Liver (tissue), 9 donors: Measurements from ENCODE around the gene DOCK11. TPM values are rescaled to one million over a fixed set of nuclear protein-coding genes. Genes with fewer than 3 reads are reported as not detected.
"Not testable (repeated sequence)": the region's sequence is repeated elsewhere in the genome, so short reads cannot be mapped to it uniquely, and the experiment has no call there.

Experiments used
- DNase-seq: peaks from one replicate; pipeline ENCODE4 v3.0.0-alpha.2; 2017; ENCODE audit warnings: low spot score
- H3K27ac ChIP-seq, 2 donors: one replicate each; pipeline ENCODE4 v1.7.0; 2013; ENCODE audit warnings: inconsistent platforms in 2 of 2, low read length in 2 of 2, control low read depth in 1 of 2, low read depth in 1 of 2, mild to moderate bottlenecking in 1 of 2
- H3K27me3 ChIP-seq, 4 donors: one replicate each; pipeline versions ENCODE4 v1.6.1 to v1.7.0; 2013; ENCODE audit warnings: low read length in 3 of 4, inconsistent platforms in 1 of 4, mild to moderate bottlenecking in 1 of 4, moderate library complexity in 1 of 4; ENCODE audit not compliant: control insufficient read depth in 4 of 4, insufficient read depth in 4 of 4
- H3K36me3 ChIP-seq, 4 donors: one replicate each; pipeline versions ENCODE4 v1.6.1 to v1.7.0; 2013; ENCODE audit warnings: low read length in 3 of 4, mild to moderate bottlenecking in 3 of 4, low read depth in 1 of 4, moderate library complexity in 1 of 4; ENCODE audit not compliant: control insufficient read depth in 4 of 4, insufficient read depth in 3 of 4
- H3K4me1 ChIP-seq, 4 donors: one replicate each; pipeline versions ENCODE4 v1.6.1 to v1.7.0; 2013; ENCODE audit warnings: low read length in 3 of 4, mild to moderate bottlenecking in 3 of 4, moderate library complexity in 1 of 4; ENCODE audit not compliant: control insufficient read depth in 4 of 4, insufficient read depth in 4 of 4
- H3K4me3 ChIP-seq, 3 donors: one replicate each; pipeline versions ENCODE4 v1.6.1 to v1.7.0; 2013; ENCODE audit warnings: low read length in 3 of 3, control low read depth in 1 of 3, low read depth in 1 of 3, mild to moderate bottlenecking in 1 of 3
- H3K9ac ChIP-seq, 2 donors: one replicate each; pipeline ENCODE4 v1.7.0; 2013; ENCODE audit warnings: low read length in 2 of 2, mild to moderate bottlenecking in 2 of 2, moderate library complexity in 2 of 2, control low read depth in 1 of 2, low read depth in 1 of 2
- H3K9me3 ChIP-seq, 4 donors: one replicate each; pipeline versions ENCODE4 v1.6.1 to v1.7.0; 2013; ENCODE audit warnings: low read length in 3 of 4; ENCODE audit not compliant: control insufficient read depth in 4 of 4
- EGR1 ChIP-seq, 2 donors: IDR thresholded peaks; 2 replicates each; pipeline ENCODE4 v1.6.1; 2016 to 2018; ENCODE audit warnings: antibody characterized with exemption in 2 of 2, low read depth in 2 of 2
- FOXA1 ChIP-seq: IDR thresholded peaks from 2 replicates; pipeline ENCODE4 v1.6.1; 2016; ENCODE audit warnings: antibody characterized with exemption
- GABPA ChIP-seq, 2 donors: IDR thresholded peaks in 1 of 2; conservative IDR thresholded peaks in 1 of 2; 2 replicates each; pipeline ENCODE4 v1.6.1; 2016; ENCODE audit warnings: antibody characterized with exemption in 2 of 2, mild to moderate bottlenecking in 1 of 2, moderate library complexity in 1 of 2
- HNF4G ChIP-seq: IDR thresholded peaks from 2 replicates; pipeline ENCODE4 v1.6.1; 2016; ENCODE audit warnings: antibody characterized with exemption
- JUND ChIP-seq, 2 donors: IDR thresholded peaks; 2 replicates each; pipeline ENCODE4 v1.6.1; 2016; ENCODE audit warnings: antibody characterized with exemption in 2 of 2
- NR2F2 ChIP-seq: IDR thresholded peaks from 2 replicates; pipeline ENCODE4 v1.6.1; 2016; ENCODE audit warnings: antibody characterized with exemption
- RAD21 ChIP-seq, 2 donors: IDR thresholded peaks; 2 replicates each; pipeline ENCODE4 v1.6.1; 2016; ENCODE audit warnings: antibody characterized with exemption in 2 of 2, mild to moderate bottlenecking in 2 of 2
- RXRA ChIP-seq, 2 donors: IDR thresholded peaks; 2 replicates each; pipeline ENCODE4 v1.6.1; 2017 to 2018; ENCODE audit warnings: antibody characterized with exemption in 2 of 2, mild to moderate bottlenecking in 1 of 2
- SP1 ChIP-seq: IDR thresholded peaks from 2 replicates; pipeline ENCODE4 v1.6.1; 2018; ENCODE audit warnings: antibody characterized with exemption, mild to moderate bottlenecking
- TAF1 ChIP-seq: conservative IDR thresholded peaks from 2 replicates; pipeline ENCODE4 v1.6.1; 2016; ENCODE audit warnings: antibody characterized with exemption, mild to moderate bottlenecking
- YY1 ChIP-seq: IDR thresholded peaks from 2 replicates; pipeline ENCODE4 v1.6.1; 2016; ENCODE audit warnings: antibody characterized with exemption, mild to moderate bottlenecking
- WGBS: extraction: QIAGEN DNeasy Blood & Tissue Kit; methylation state at CpG from one replicate; pipeline ENCODE4 v1.1.7; 2013; 5-methylcytosine and 5-hydroxymethylcytosine counted together
- polyA plus RNA-seq, 2 donors: library from polyadenylated mRNA; stranded (reverse) in 1 of 2; unstranded in 1 of 2; fragments of 200-250 nt in 1 of 2; fragments of >200 nt in 1 of 2; fragmentation: Nextera tagmentation in 1 of 2; extraction: Ambion mirVana in 1 of 2; gene quantifications; one replicate each; pipeline versions ENCODE4 v1.2.1 to v1.2.3, GENCODE V29; 2013 to 2015
- total RNA-seq, 2 donors: library from RNA; depleted of rRNA; stranded (reverse); fragments of >200 nt; gene quantifications; one replicate each; pipeline ENCODE4 v1.2.3, GENCODE V29; 2014
- TF ChIP-seq, protein P1 (sequence below): IDR thresholded peaks from 2 replicates; pipeline ENCODE4 v1.6.1; 2016; ENCODE audit warnings: antibody characterized with exemption, mild to moderate bottlenecking
- TF ChIP-seq, protein P2 (sequence below): IDR thresholded peaks from 2 replicates; pipeline ENCODE4 v1.6.1; 2016; ENCODE audit warnings: antibody characterized with exemption
- TF ChIP-seq, protein P3 (sequence below): fragments of 150-350 bp; IDR thresholded peaks from 2 replicates; pipeline ENCODE4 v1.5.1; 2017; ENCODE audit warnings: improper control_type of control experiment, low read depth, low read length; ENCODE audit not compliant: missing input control
- TF ChIP-seq, protein P4 (sequence below): IDR thresholded peaks from 2 replicates; pipeline ENCODE4 v1.6.1; 2016; ENCODE audit warnings: antibody characterized with exemption
- donor health status: healthy.
- donor health status: healthy.
- donor health status: healthy.
- donor health status: healthy.
- donor health status: healthy.

DOCK11 gene
- total and polyA plus RNA-seq, 4 donors, result 1.3 to 9.3 (median 3.7) TPM

DNA sequence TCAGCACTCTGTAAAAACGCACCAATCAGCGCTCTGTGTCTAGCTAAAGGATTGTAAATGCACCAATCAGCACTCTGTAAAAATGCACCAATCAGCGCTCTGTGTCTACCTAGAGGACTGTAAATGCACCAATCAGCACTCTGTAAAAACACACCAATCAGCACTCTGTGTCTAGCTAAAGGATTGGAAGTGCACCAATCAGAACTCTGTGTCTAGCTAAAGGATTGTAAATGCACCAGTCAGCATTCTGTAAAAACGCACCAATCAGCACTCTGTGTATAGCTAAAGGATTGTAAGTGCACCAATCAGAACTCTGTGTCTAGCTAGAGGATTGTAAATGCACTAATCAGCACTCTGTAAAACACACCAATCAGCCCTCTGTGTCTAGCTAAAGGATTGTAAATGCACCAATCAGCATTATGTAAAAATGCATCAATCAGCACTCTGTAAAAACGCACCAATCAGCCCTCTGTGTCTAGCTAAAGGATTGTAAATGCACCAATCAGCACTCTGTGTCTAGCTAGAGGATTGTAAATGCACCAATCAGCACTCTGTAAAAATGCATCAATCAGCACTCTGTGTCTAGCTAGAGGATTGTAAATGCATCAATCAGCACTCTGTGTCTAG, 24.8 kb upstream of the DOCK11 start:
- H3K36me3 ChIP-seq, DNase-seq, H3K4me3 ChIP-seq, H3K4me1 ChIP-seq, H3K27me3 ChIP-seq, H3K27ac ChIP-seq, H3K9ac ChIP-seq, H3K9me3 ChIP-seq: not testable (repeated sequence)
- 96% methylated on average over 5 of the region's 5 CpGs for WGBS

DNA sequence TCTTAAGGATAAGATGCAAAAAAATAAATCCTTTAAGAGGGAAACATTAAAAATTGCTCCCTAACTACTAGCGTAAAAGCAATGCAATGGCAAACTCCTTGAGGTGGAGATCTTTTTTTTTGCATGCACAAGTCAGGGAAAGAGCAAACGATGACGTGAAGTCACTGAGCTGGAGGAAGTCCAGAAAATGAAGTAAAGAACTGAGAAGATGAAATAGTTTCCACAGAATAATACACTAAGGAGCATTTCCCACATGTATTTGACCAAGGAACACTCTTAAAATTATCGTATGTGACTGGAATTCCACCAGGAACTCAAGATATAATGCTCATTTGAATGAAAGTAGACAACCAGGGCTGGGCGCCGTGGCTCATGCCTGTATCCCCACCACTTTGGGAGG, 21.0 kb upstream of the DOCK11 start:
- 78% methylated on average over 6 of the region's 6 CpGs for WGBS
- Histone ChIP-seq H3K27me3 (no peaks in the 10 kb centered on the region), H3K27ac (no peak overlapping the region), H3K4me3 (no peak overlapping the region), H3K4me1 (no peaks in the 10 kb centered on the region), H3K36me3 (no peaks in the 10 kb centered on the region), H3K9me3 (peaks cover 0 to 5% (median under 1%) of the 10 kb centered on the region in 4 donors), H3K9ac (no peak overlapping the region)
- TF ChIP-seq EGR1 (IDR thresholded peaks at IDR 0.05; ENCODE audit: low read depth in 2 of 2) (no peak), JUND (IDR thresholded peaks at IDR 0.05) (no peak), NR2F2 (no peak), RAD21 (IDR thresholded peaks at IDR 0.05) (no peak), HNF4G (no peak), TAF1 (no peak), RXRA (IDR thresholded peaks at IDR 0.05) (no peak), FOXA1 (no peak), YY1 (no peak), GABPA (IDR thresholded peaks at IDR 0.05 in 1 of 2, conservative IDR thresholded peaks at IDR 0.05 in 1 of 2) (no peak), SP1 (no peak)
- TF ChIP-seq, protein P1, sequence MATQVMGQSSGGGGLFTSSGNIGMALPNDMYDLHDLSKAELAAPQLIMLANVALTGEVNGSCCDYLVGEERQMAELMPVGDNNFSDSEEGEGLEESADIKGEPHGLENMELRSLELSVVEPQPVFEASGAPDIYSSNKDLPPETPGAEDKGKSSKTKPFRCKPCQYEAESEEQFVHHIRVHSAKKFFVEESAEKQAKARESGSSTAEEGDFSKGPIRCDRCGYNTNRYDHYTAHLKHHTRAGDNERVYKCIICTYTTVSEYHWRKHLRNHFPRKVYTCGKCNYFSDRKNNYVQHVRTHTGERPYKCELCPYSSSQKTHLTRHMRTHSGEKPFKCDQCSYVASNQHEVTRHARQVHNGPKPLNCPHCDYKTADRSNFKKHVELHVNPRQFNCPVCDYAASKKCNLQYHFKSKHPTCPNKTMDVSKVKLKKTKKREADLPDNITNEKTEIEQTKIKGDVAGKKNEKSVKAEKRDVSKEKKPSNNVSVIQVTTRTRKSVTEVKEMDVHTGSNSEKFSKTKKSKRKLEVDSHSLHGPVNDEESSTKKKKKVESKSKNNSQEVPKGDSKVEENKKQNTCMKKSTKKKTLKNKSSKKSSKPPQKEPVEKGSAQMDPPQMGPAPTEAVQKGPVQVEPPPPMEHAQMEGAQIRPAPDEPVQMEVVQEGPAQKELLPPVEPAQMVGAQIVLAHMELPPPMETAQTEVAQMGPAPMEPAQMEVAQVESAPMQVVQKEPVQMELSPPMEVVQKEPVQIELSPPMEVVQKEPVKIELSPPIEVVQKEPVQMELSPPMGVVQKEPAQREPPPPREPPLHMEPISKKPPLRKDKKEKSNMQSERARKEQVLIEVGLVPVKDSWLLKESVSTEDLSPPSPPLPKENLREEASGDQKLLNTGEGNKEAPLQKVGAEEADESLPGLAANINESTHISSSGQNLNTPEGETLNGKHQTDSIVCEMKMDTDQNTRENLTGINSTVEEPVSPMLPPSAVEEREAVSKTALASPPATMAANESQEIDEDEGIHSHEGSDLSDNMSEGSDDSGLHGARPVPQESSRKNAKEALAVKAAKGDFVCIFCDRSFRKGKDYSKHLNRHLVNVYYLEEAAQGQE, result no peak
- TF ChIP-seq, protein P2, sequence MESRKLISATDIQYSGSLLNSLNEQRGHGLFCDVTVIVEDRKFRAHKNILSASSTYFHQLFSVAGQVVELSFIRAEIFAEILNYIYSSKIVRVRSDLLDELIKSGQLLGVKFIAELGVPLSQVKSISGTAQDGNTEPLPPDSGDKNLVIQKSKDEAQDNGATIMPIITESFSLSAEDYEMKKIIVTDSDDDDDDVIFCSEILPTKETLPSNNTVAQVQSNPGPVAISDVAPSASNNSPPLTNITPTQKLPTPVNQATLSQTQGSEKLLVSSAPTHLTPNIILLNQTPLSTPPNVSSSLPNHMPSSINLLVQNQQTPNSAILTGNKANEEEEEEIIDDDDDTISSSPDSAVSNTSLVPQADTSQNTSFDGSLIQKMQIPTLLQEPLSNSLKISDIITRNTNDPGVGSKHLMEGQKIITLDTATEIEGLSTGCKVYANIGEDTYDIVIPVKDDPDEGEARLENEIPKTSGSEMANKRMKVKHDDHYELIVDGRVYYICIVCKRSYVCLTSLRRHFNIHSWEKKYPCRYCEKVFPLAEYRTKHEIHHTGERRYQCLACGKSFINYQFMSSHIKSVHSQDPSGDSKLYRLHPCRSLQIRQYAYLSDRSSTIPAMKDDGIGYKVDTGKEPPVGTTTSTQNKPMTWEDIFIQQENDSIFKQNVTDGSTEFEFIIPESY, result no peak
- TF ChIP-seq, protein P3, sequence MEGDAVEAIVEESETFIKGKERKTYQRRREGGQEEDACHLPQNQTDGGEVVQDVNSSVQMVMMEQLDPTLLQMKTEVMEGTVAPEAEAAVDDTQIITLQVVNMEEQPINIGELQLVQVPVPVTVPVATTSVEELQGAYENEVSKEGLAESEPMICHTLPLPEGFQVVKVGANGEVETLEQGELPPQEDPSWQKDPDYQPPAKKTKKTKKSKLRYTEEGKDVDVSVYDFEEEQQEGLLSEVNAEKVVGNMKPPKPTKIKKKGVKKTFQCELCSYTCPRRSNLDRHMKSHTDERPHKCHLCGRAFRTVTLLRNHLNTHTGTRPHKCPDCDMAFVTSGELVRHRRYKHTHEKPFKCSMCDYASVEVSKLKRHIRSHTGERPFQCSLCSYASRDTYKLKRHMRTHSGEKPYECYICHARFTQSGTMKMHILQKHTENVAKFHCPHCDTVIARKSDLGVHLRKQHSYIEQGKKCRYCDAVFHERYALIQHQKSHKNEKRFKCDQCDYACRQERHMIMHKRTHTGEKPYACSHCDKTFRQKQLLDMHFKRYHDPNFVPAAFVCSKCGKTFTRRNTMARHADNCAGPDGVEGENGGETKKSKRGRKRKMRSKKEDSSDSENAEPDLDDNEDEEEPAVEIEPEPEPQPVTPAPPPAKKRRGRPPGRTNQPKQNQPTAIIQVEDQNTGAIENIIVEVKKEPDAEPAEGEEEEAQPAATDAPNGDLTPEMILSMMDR, result no peak
- TF ChIP-seq, protein P4, sequence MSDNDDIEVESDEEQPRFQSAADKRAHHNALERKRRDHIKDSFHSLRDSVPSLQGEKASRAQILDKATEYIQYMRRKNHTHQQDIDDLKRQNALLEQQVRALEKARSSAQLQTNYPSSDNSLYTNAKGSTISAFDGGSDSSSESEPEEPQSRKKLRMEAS, result no peak
- no peak for DNase-seq
